Measurements from ENCODE around the gene SCN4B. TPM values are rescaled to one million over a fixed set of nuclear protein-coding genes. Genes with fewer than 3 reads are reported as not detected.

Gene SCN4B
- polyA plus RNA-seq, 1 donor, result 4.7 TPM

DNA sequence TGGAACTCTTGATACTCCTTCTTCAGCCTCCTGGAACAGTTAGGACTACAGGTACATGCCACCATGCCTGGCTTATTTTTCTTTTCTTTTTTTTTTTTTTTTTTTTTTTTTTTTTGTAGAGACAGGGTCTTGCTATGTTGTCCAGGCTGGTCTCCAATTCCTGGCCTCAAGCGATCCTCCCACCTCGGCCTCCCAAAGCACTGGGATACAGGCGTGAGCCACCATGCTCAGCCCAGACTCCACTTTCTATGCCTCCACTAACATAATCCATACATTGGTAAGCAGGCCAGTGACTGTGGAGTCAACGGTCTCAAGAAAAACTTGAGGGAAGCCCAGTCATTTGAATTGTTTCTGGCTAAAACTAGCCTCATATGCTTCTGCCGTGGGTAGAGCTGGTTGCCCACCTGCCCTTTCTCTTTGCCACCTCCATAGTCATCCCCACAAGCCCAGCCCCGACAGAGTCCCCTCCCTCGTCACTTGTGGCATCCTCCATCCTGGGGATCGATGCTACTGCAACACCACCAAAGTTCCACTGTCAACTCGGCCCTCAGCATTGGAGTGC, 21.5 kb upstream of the SCN4B start:
- no peak for DNase-seq (ENCODE audit: low read depth)

DNA sequence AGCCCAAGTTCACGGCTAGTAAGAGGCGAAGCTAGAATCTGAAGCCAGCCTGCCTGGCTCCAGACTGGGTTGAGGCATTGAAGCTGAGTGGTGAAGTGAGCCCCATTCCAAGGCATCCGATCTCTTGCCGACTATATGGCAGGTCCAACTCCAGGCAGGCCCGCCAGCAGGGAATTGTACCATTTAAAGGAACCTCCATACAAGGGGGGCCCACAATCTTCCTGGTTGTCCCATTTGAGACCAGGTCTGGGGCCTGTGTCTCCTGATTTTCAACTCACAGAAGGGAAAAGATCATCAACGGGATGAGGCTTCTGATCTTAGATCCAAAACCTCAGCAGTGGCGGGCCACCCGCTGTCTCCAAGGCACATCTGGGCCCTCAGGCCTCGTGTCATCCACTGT, 19.7 kb upstream of the SCN4B start:
- DNase-seq (ENCODE audit: low read depth), result no peak

DNA sequence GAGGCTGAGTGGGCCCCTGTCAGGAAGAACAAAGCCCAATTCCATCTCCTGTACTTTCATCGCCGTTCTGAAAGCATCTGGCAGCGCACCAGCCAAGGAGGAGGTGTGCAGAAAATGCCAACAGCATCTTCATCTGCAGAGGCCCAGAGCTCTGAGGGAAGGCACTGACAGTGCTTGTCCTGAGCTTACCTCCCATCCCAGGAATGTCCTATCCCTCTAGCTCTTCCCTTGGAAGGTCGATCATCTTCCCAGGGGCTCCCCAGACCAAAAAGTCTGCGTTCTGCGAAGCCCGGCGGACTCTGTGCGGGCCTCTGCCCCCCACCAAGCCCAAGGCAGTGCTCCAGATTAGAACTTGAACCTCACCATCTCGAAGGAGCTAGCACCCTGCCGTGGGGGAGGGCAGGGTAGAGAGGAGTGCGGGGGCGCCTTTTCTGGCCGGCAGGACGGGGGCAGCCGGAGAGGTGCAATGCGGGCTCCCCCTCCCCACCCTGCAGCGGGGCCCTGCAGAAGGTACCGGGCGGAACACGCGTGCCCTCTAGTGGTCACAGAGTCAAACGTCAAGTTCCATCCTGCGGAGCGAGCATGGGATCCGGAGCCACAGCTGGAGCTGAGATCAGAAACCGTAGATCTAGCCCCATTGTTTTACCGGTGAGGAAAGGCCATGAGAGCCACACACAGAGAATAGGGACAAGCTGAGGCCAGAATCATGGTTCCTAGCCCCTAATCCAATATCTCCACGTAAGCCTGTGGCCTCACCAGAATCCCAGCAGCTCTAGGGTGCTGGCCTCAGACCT, 18.8 kb upstream of the SCN4B start:
- peak; percentile 41 for DNase-seq (ENCODE audit: low read depth)

DNA sequence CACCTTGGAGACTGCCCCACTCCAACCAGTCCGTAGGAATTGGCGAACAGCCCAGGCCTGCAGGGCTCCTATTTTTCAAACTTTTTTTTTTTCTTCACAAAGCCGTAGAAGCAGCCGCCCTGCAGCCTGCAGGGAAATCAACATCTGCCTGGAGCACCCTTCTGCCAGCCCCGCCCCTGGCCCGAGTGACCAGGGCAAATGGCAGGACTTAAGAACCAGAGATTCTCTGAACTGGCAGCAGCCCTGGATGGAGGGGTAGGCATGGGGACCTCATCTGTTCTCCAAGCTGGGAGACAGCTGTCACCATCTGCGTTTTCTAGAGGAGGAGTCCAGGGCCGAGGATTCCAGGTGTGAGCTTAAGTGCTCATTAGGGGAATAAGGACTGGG, 18.3 kb upstream of the SCN4B start:
- no peak for DNase-seq (ENCODE audit: low read depth)

DNA sequence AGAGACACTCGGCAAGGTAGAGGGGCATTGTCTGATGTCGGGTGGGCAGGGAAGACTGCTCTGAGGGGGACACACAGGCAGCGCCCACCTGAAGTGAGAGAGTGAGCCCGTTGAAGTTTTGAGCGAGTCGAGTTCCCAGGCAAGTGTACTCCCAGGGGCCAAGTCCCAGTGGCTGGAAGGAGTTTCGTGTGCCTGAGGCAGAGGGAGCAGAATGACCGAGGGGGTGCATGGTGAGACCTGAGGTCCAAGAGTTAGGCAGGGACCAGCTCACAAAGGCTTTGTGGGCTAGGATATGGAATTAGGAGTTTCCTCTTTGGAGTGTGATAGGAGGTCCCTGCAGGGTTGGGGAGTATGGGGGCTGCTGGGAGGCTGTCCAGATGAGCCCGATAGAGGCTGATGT, 17.6 kb upstream of the SCN4B start:
- no peak for DNase-seq (ENCODE audit: low read depth)

DNA sequence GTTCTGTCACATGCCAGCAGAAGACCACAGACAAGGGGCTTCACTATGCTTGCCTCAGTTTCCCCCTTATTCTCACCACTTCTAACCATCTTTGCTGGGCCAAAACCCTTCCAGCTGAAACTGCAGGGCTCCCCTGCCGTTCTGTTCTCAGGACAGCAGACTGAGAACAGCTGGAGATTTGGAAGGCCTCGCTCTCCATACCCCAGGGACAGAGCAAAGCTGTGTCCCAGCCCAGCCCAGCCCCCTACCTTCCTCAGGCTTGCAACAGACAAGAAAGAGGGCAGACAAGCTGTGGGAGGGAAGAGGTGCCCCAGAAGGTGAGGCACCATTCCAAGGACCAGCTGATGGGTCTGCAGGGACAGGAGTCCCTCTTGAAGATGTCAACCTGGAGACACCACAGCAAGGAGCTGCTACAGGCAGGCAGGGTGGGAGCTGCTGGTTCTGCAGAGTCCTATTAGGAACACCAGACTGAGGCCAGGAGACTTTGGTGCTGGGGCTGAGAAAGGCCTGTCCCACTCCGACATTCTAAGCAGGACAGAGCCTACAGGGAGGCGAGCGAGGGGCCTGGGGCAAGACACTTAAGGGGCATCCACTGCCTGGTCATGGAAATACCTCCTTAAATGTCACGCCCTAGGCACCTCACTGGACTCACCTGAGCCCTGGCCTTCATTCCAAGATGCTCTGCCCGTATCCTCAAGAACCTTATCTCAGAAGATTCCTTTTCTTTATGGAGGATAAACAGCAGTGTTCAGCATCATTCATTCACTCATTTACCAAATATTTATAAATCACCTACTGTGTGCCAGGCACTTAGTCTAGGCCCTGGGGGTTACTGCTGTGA, 16.9 kb upstream of the SCN4B start:
- DNase-seq (ENCODE audit: low read depth), result no peak

DNA sequence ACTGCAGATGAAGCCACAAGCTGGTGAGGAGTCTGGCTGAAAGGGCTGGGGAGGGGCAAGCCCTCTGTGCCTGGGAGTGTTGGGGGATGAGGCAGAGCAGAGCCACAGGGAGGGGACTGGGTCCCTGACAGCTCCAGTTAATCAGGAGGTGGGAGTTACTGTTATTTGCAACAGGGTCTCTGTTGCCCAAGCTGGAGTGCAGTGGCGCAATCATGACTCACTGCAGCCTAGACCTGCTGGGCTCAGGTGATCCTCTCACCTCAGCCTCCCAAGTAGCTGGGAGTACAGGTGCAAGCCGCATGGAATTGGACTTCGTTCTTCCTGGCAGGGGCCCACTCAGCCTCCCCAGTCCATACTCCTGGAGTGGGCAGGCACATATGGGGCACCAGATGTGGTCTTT, 16.1 kb upstream of the SCN4B start:
- no peak for DNase-seq (ENCODE audit: low read depth)

DNA sequence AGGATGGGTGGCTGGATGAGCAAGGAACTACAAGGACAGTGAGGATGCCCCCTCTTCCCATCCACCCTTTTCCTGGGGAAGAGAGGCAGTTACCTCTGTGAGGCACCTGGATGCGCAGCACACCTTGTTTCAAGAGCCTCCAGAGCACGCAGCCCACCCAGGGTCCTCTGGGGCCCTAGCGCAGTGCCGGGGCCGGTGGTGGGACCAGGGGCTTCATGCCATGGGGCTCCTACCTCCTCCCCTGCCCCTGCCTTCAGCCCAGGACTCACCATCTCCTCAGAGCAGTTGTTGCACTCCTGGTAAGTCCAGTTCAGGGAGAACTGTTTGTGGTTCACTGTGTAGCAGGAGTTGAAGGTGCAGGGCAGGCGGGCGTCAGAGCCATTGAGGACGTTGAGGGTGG, 15.7 kb upstream of the SCN4B start:
- no peak for DNase-seq (ENCODE audit: low read depth)

DNA sequence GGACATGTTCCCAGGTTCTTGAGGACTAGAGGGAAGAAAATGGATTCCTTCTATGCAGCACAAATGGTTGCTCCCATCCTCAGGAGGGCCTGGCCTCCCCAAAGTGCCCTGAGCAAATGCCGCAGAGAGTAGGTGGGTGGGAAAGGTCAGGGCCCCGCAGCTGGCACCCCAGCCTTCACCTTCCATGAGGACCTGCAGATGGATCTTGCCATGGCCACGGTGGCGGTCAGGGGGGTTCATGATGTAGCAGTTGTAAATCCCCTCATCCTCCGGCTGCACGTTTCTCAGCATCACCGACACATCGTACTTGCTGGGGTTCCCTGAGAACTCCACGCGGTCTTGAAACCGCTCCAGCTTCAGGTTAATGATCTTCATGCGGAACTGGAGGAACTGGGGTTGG, 15.3 kb upstream of the SCN4B start:
- no peak for DNase-seq (ENCODE audit: low read depth)

DNA sequence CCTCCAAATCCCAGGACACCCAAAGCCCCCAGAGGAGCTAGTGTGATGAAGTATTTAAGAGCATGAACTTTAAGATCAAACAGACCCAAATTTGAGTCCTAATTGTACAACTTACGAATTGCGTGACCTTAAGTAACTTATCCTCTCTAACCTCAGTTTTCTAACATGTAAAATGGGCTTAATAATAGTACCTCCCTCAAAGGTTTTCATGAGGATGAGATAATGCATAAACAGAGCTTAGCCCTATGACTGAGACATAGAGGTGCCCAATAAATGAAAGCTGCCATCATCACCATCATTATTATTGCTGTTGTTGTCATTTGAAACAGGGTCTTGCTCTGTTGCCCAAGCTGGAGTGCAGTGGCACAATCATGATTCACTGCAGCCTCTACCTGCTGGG, 14.6 kb upstream of the SCN4B start:
- no peak for DNase-seq (ENCODE audit: low read depth)

DNA sequence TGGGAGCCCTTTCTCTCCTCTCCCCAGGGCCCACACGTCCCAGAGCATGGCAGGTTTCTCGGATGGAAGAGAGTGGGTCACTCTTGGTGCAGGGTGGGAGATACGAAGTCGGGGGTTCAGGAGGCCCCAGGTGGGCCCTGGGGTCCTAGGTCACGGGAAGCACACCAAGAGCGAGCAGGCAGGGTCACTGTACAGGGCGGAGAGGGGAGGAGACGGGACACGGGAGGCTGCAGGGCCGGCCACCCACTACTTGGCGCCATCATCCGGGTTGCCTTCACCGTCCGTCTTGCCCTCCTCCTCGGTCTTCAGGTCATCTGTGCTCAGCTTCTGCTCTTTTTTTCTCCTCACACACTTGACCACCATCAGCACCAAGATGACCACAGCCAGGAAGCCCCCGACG, 14.0 kb upstream of the SCN4B start:
- no peak for DNase-seq (ENCODE audit: low read depth)

DNA sequence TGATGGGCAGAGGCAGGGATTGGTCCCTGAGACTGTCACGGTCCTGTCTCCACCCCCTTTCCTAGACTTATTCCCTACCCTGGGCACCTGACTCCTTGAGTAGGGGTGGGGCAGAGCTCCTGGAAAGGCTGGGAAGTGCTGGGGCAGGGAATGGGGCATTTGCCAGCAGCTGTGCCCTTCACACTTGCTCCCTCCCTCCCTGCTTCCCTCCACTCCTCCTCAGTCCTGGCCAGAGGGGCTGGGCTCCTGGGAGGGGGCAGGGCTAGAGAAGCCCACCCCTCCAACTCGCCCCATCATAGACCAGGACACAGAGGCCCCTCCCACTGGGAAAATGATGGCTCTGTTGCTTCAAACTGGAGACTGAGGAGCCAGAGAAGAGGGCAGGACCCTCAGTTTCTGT, 12.3 kb upstream of the SCN4B start:
- DNase-seq (ENCODE audit: low read depth), result no peak

DNA sequence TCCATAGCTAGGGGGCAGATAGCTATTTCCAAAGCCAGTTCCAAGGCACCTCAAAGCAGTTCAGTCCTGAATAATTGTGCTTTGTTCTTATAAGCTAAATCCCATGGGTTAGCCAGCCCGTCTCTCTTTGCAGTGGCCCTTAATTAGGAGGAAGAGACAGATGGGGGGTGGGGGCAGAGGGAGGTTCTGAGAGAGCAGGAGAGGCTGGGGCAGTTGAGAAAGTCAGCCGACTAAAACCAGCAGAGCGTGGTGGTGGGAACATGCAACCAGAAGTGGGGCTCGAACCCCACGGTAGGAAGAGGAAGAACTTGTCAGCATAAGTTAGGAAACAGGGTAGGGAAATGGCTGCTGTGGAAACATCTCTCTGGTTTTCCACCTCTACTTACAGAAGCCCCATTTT, 10.9 kb upstream of the SCN4B start:
- DNase-seq (ENCODE audit: low read depth), result no peak

DNA sequence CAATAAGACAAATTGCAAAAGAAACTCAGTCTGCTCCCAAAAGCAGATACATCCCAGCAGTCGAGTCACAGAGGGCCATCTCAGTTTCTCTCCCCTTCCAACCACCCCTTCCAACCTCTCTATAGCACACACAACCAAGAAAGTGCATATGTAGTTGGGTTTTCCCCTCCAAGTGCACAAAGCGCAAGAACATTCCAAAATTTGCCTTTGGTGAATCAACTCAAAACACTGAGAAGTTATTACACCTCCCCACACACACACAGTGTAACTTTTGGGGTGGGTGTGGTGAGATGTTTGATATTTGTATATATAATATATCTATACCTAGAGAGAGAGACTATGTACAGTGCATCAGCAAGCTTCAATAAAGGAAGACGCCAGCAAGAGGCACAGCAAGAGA, 10.2 kb upstream of the SCN4B start:
- no peak for DNase-seq (ENCODE audit: low read depth)

DNA sequence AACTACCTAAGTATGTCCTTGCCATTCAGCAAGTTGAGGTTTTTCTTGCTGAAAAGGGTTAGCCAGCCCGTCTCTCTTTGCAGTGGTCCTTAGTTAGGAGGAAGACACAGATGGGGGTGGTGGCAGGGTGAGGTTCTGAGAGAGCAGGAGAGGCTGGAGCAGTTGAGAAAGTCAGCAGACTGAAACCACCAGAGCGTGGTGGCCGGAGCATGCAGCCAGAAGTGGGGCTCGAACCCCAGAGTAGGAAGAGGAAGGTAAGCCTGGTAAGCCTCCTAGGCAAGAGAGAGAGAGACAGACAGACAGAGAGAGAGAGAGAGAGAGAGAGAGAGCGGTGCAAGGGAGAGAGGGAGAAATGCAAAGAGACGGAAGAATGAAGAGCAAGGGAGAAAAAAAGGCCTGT, 9.2 kb upstream of the SCN4B start:
- DNase-seq (ENCODE audit: low read depth), result no peak

DNA sequence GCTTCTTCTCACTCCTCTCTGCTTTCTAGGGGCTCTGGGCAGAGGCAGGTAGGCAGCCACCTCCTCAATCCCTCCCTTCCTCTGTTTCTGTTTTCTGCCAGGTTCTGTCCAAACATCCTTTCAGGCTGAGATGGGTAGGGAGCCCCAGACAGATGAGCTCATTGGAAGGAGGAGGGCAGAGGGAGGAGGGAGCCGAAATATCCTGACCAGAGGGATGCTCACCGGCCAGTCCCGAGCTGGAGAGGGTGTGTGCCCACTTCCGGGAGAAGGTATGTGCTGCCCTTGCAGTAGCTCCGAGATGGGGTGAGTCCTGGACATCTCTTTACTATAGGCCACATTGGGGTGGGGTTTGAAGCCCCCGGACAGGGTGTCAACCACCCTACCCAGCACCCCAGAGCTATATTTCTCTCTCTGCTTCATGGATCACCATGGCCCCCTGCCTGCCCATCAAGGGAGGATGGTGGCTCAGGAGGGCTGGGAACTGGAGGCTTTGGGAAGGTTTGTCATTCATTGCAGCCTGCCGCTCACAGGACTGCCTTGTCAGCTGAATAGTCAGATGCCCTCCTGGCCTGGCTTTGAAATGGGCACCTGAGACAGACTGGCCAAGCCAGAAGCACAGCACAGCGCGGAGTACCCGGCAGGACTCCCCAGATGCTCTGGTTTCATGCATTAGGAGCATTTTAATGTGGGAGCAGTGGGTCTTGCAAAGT, 4.7 kb upstream of the SCN4B start:
- no peak for DNase-seq (ENCODE audit: low read depth)

DNA sequence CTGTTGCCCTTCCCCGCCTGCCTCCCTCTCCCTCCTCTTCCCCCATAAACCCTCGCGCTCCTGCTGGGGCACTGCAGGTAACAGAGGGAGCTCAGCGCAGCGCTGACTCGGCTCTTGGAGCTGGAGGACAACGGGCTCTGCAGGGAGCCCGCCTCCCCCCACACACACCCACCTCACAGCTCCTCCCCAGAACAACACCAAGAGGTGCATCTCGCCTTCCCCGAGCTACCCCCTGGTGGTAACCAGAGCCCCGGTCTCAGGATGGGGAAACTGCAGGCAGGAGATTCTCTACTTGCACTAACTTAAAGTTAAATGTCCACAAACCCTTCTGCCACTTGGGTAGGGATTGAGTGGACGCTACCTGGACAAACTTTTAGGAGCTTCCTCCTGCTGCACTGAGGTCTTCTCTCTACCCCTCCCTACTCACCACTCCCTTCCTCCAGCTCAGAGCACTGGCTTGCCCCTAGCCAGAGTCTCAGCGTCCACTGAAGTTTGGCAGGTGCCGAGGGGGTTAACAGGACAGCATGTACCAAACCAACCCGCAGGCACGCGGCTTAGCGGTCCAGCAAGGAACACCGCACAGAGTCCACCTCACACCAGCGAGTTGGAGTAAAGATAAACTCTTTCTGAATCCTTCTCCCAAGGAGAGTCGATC, 4.0 kb upstream of the SCN4B start:
- DNase-seq (ENCODE audit: low read depth), result no peak

DNA sequence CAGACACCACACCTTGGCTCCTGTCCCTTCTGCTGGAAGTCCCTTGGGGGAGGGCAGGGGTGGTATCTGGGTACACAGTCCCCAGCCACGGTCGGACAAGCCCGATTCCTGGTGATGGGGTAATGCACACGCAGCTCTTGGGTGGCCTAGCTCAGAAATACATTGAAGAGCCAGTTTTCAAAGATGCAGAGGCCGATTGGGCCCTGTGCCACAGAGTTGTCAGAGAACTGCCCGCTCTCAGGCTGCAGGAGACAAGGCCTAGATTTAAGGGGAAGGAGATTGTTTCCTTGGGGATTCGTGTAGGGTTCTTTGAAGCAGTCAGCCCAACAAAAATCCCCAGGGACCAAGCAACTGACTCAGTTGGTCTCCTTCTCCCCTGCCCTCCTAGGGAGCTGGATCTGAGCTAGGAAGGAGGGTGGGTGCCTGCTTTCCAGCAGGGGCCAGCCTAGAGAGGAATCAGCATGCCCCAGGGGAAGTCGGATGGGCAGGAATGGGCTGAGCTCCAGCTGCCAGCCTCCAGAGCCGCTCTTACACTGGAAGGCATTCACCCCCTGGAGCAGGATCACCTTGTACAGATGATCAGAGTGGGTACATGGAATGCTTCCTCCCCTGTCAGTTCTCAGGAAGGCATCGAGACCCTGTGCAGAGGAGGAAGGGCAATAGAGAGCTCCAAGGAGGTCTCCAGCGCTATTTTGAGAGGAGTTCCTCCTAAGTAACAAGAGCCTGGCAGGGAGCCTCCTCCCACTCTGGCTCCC, 3.3 kb upstream of the SCN4B start:
- no peak for DNase-seq (ENCODE audit: low read depth)

DNA sequence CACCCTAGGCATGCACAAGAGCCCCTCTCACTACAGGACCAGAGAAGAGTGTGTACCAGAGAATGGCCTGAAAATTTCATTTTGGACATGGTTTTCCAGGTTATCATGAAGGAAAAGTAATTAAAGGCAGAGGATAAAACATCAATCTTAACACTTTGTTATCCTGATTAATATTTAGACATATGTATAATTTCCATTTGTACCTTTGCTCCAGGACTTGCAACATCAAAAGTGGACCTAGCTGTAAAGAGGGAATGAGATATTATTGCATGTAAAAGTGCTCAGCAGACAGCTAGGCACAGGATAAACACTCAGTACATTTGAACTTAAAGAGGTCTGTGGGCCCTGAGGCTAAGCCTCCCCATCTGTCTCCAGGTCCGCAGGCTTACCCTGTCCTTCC, 2.0 kb upstream of the SCN4B start:
- no peak for DNase-seq (ENCODE audit: low read depth)

DNA sequence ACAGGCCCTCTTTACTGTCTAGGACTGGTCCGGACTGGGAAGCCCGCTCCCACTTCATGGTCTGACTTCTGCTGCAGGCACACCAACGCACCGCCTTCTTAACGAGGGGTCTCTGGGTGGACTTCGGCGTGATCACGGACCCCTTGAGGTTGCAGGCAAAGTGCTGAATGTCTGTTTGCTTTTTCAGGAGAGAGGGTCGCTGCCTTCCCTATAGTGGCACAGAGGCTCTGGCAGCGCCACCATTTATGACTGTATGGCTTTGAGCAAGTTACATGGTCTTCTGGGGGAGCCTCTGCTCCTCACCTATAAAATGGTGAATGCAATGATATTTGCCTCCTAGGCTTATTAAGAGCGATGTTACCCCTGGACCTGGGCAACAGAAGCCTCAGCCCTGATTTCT, 1.4 kb upstream of the SCN4B start:
- DNase-seq (ENCODE audit: low read depth), result no peak

DNA sequence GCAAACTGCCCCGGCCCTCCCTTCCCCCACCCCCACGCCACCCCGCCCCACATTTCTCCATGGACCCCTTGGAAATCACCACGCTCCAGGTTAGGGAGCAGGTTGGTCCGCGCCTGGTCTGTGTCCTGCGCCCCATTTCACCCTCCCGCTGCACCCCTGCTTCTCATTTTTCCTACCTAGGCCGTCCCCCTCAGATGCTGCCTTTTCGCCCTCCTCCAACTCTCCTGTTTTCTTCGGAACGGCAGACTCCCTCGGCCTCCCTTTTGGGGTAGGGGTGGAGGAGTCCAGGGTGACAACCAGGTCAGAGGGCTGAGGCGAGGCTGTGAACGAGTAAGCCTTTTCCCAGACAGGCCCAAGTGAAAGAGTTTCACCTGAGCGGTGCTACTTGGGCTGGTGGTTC, 893 bp upstream of the SCN4B start:
- DNase-seq (ENCODE audit: low read depth), result no peak
